Skeletal muscle satellite cell (primary cell): ENCODE results near the gene TXNDC5.

Source experiments
- H3K27me3 ChIP-seq: 2 replicates; pipeline ENCODE4 v1.7.0; 2013; ENCODE audit warnings: low read length; ENCODE audit not compliant: control insufficient read depth, insufficient read depth
- H3K36me3 ChIP-seq: 2 replicates; pipeline ENCODE4 v1.7.0; 2013; ENCODE audit warnings: mild to moderate bottlenecking, control low read depth, low read length; ENCODE audit not compliant: insufficient read depth
- H3K4me1 ChIP-seq: 2 replicates; pipeline ENCODE4 v1.7.0; 2013; ENCODE audit warnings: low read length; ENCODE audit not compliant: control insufficient read depth, insufficient read depth
- H3K4me2 ChIP-seq: 2 replicates; pipeline ENCODE4 v1.7.0; 2013; ENCODE audit warnings: mild to moderate bottlenecking, low read length
- H3K4me3 ChIP-seq: 2 replicates; pipeline ENCODE4 v1.7.0; 2013; ENCODE audit warnings: low read length
- H3K9ac ChIP-seq: 2 replicates; pipeline ENCODE4 v1.7.0; 2013; ENCODE audit warnings: mild to moderate bottlenecking, low read depth, low read length, moderate library complexity
- H3K9me3 ChIP-seq: replicated peaks from 2 replicates; pipeline ENCODE4 v1.7.0; 2013; ENCODE audit warnings: mild to moderate bottlenecking, control low read depth, low read length

The TXNDC5 gene

DNA sequence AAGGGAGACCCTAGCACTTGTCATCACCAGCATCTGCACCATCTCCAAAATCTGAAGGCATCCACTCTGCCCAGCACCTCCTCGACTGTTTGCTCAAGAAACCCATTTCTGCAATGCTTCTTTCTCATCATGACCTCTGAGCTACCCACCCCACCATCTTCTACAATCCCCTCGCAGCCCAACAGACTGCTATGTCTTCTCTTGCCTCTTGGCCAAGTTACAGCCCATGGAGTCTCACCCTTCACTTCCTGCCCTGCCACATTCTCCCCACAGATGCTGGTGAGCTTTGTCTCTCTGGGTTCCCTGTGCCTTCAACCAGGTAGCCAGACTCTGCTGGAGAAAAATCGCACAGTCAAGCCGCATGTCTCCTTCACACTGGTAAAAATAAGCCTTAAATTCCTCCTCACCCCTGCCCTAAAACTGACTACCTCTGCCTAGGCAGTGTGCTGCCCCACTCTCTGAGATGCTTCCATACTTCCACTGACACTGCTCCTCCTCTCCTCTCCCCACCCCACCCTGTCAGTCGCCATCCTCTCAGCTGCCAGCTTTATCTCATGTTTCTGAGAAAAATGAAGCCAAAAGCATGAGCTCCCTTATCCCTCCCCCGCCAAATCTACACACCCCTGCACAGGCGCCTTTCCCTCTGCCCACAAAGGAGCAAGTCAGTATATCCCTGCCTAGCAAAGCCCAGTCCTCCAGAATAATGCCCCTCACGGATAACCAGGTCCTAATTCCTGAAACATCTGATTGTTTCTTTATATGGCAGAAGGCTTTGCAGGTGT is 2.3 kb upstream of the TXNDC5 start:
- Histone ChIP-seq H3K9ac (no peak overlapping the region), H3K4me2 (no peak overlapping the region), H3K27me3 (peaks cover 20% of the 10 kb centered on the region), H3K4me3 (no peak overlapping the region), H3K36me3 (no peaks in the 10 kb centered on the region), H3K9me3 (no peaks in the 10 kb centered on the region), H3K4me1 (peaks cover 14% of the 10 kb centered on the region)

- Histone ChIP-seq H3K27me3 (peaks cover 20% of the 10 kb centered on the region), H3K4me2 (no peak overlapping the region), H3K4me1 (peaks cover 14% of the 10 kb centered on the region)
Observed at GRCh38 chr6:7912024-7912423, 1.4 kb upstream of the TXNDC5 start.

DNA sequence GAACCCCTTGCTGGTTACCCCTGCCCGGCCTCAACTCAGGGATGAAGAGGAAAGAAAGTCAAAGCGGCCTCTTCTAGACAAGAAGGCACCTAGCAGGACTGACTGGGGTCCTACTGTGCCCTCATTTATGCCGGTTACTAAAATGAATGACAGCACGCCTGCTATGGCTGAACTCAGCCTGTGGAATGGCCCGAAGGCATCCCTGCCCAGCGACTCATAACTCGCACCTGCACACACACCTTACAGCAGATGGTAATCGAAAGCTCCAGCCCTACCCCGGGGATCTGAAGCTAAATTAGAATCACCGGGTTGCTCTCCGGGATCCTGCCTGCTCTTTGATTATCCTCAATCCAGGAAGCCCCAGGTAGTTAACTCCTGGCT is 747 bp upstream of the TXNDC5 start:
- Histone ChIP-seq H3K9me3 (no peaks in the 10 kb centered on the region), H3K4me3 (peak overlapping the region; percentile 80), H3K4me1 (peaks cover 14% of the 10 kb centered on the region), H3K4me2 (peak overlapping the region; percentile 97), H3K9ac (peak overlapping the region; percentile 80), H3K36me3 (no peaks in the 10 kb centered on the region), H3K27me3 (peaks cover 20% of the 10 kb centered on the region)

More at GRCh38 chr6:7912024-7912423, 1.4 kb upstream of the TXNDC5 start:
- H3K9ac ChIP-seq: no peak overlapping the region
- H3K4me3 ChIP-seq: no peak overlapping the region
- H3K9me3 ChIP-seq: no peaks in the 10 kb centered on the region
- H3K36me3 ChIP-seq: no peaks in the 10 kb centered on the region

DNA sequence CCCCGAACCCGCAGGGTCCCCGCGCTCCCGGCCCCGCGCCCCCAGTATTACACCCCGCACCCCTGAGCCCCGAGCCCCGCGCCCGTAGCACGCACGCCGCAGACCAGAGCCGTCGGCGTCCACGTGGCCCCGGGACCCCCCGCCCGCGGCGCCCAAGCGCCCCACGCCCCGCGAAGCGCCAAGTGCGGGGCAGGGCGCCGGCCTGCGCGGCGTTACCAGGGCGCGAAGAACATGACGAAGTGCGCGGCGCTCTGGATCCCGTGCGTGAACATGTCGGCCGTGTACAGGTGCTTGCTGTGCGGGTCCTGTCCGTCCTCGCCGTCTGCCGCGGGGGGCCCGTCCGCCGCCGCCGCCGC is 312 bp downstream of the TXNDC5 start:
- Histone ChIP-seq H3K4me1 (peaks cover 14% of the 10 kb centered on the region), H3K9ac (peak overlapping the region; percentile 80), H3K36me3 (no peaks in the 10 kb centered on the region), H3K4me3 (peak overlapping the region; percentile 80), H3K27me3 (peaks cover 20% of the 10 kb centered on the region), H3K9me3 (no peaks in the 10 kb centered on the region), H3K4me2 (peak overlapping the region; percentile 96)

- Histone ChIP-seq H3K4me2 (peak overlapping the region; percentile 96), H3K9ac (peak overlapping the region; percentile 80), H3K9me3 (no peaks in the 10 kb centered on the region), H3K36me3 (peaks cover 4% of the 10 kb centered on the region), H3K27me3 (peaks cover 15% of the 10 kb centered on the region), H3K4me3 (peak overlapping the region; percentile 80), H3K4me1 (peaks cover 14% of the 10 kb centered on the region)
Observed at GRCh38 chr6:7909323-7910276, 988 bp downstream of the TXNDC5 start.

GRCh38 chr6:7907159-7907558 is 3.4 kb downstream of the TXNDC5 start:
- Histone ChIP-seq H3K4me3 (no peak overlapping the region), H3K4me2 (no peak overlapping the region), H3K27me3 (peaks cover under 1% of the 10 kb centered on the region), H3K9ac (no peak overlapping the region), H3K4me1 (peaks cover 14% of the 10 kb centered on the region), H3K9me3 (no peaks in the 10 kb centered on the region), H3K36me3 (peaks cover 28% of the 10 kb centered on the region)

GRCh38 chr6:7906741-7907140 is 3.8 kb downstream of the TXNDC5 start:
- peaks cover 14% of the 10 kb centered on the region for H3K4me1 ChIP-seq
- H3K9ac ChIP-seq: no peak overlapping the region
- no peaks in the 10 kb centered on the region for H3K9me3 ChIP-seq
- peaks cover 32% of the 10 kb centered on the region for H3K36me3 ChIP-seq
- no peaks in the 10 kb centered on the region for H3K27me3 ChIP-seq
- no peak overlapping the region for H3K4me3 ChIP-seq
- no peak overlapping the region for H3K4me2 ChIP-seq

- Histone ChIP-seq H3K9ac (no peak overlapping the region), H3K36me3 (peaks cover 45% of the 10 kb centered on the region)
Observed at GRCh38 chr6:7905416-7905815, 5.2 kb downstream of the TXNDC5 start.

DNA sequence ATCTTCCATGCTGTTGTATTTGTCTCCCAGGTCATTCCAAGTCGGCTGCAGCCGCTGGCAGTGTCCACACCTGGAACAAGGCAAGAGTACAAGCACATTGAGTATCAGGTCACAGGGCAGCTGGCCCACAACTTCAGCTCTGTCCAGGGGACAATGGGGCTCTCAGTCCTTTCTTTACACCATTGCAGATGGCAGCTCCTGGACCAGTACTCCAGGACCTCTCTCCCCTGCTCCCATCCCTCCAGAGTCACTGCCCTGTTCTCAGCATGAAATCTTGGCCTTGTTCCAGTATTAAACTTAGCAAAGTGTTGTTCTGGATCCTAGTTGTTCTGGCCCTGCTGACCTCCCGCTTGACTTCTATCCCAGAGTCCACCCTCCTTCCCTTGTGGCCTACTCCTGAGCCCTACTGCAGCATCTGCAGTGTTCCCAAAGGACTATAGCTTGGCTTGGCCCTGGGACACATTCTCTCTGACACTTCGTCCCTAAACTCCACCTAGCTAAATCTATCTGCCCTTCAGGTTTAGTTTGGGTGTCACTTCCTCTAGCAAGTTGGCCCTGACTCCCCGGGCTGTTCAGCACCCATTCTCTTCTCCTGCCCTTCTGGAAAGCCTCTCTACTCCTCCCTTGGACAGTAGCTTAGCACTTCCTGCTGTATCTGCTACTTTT is 5.8 kb downstream of the TXNDC5 start:
- Histone ChIP-seq H3K36me3 (peaks cover 49% of the 10 kb centered on the region), H3K9ac (no peak overlapping the region), H3K4me1 (peaks cover 11% of the 10 kb centered on the region)

More at GRCh38 chr6:7905416-7905815, 5.2 kb downstream of the TXNDC5 start:
- Histone ChIP-seq H3K4me1 (peaks cover 11% of the 10 kb centered on the region), H3K4me3 (no peak overlapping the region), H3K4me2 (no peak overlapping the region), H3K9me3 (no peaks in the 10 kb centered on the region), H3K27me3 (no peaks in the 10 kb centered on the region)

GRCh38 chr6:7903673-7904072 is 6.9 kb downstream of the TXNDC5 start:
- Histone ChIP-seq H3K4me2 (no peak overlapping the region), H3K9me3 (no peaks in the 10 kb centered on the region)

More for the DNA sequence above, 5.8 kb downstream of the TXNDC5 start:
- Histone ChIP-seq H3K4me2 (no peak overlapping the region), H3K27me3 (no peaks in the 10 kb centered on the region), H3K4me3 (no peak overlapping the region), H3K9me3 (no peaks in the 10 kb centered on the region)

GRCh38 chr6:7902867-7903266 is 7.7 kb downstream of the TXNDC5 start:
- H3K27me3 ChIP-seq: no peaks in the 10 kb centered on the region
- no peaks in the 10 kb centered on the region for H3K4me1 ChIP-seq
- H3K4me2 ChIP-seq: no peak overlapping the region
- no peak overlapping the region for H3K9ac ChIP-seq
- H3K4me3 ChIP-seq: no peak overlapping the region
- no peaks in the 10 kb centered on the region for H3K9me3 ChIP-seq
- H3K36me3 ChIP-seq: peaks cover 63% of the 10 kb centered on the region

More at GRCh38 chr6:7903673-7904072, 6.9 kb downstream of the TXNDC5 start:
- peaks cover 57% of the 10 kb centered on the region for H3K36me3 ChIP-seq
- no peak overlapping the region for H3K9ac ChIP-seq
- no peaks in the 10 kb centered on the region for H3K27me3 ChIP-seq
- no peak overlapping the region for H3K4me3 ChIP-seq
- peaks cover 4% of the 10 kb centered on the region for H3K4me1 ChIP-seq
